ENCODE measurements around the gene CHST2. TPM values are rescaled to one million over a fixed set of nuclear protein-coding genes. Genes with fewer than 3 reads are reported as not detected.

CHST2 gene
- total and polyA plus RNA-seq, 2 donors (not counting 1 experiment from before 2014, with no cell fraction given), result 1.1 to 2.6 TPM

DNA sequence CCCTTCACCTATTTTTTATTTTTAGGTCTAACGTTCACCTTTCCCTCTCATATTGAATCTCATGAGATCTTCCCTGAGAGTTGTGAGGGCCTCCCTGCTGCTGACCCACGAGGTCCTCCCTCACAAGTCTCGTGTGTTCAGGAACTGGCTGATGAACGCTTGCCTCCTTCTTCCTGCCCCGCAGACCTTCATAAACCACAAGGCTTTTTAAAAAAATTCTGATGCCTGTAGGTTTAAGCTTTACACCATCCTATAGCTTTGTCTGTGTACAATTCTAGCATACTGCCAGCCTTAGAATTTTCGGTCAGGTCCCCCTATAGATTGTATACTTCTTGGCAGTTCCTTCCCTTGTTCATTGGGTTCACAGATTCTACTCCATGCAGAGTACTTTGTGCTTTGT is 50.5 kb downstream of the CHST2 start:
- no peaks in the 10 kb centered on the region for H3K79me2 ChIP-seq (ENCODE audit: control insufficient read depth, insufficient read depth, low read length)
- H3K9ac ChIP-seq (ENCODE audit: insufficient read depth, low read length), result no peak overlapping the region
- TF ChIP-seq EZH2 (IDR thresholded peaks at IDR 0.05; ENCODE audit: low read length, missing control alignments), result no peak
- TF ChIP-seq, protein P1, sequence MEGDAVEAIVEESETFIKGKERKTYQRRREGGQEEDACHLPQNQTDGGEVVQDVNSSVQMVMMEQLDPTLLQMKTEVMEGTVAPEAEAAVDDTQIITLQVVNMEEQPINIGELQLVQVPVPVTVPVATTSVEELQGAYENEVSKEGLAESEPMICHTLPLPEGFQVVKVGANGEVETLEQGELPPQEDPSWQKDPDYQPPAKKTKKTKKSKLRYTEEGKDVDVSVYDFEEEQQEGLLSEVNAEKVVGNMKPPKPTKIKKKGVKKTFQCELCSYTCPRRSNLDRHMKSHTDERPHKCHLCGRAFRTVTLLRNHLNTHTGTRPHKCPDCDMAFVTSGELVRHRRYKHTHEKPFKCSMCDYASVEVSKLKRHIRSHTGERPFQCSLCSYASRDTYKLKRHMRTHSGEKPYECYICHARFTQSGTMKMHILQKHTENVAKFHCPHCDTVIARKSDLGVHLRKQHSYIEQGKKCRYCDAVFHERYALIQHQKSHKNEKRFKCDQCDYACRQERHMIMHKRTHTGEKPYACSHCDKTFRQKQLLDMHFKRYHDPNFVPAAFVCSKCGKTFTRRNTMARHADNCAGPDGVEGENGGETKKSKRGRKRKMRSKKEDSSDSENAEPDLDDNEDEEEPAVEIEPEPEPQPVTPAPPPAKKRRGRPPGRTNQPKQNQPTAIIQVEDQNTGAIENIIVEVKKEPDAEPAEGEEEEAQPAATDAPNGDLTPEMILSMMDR (conservative IDR thresholded peaks at IDR 0.05 in 1 of 2, IDR thresholded peaks at IDR 0.05 in 1 of 2; ENCODE audit: low read depth in 1 of 2, low read length in 2 of 2), result no peak
- no peak for DNase-seq (ENCODE audit: low read depth in 2 of 2)
- no peak overlapping the region for H3K27ac ChIP-seq (ENCODE audit: insufficient read depth, low read length)
- H3K4me3 ChIP-seq (replicated peaks in 1 of 4; ENCODE audit: control extremely low read depth in 1 of 4, insufficient read depth in 1 of 4, low read depth in 3 of 4, low read length in 4 of 4), result no peak overlapping the region
- H3K9me3 ChIP-seq (ENCODE audit: control insufficient read depth, insufficient read depth, low read depth, low read length), result no peaks in the 10 kb centered on the region
- no peaks in the 10 kb centered on the region for H3K27me3 ChIP-seq (ENCODE audit: control insufficient read depth, insufficient read depth, low read length)
- H2AFZ ChIP-seq (ENCODE audit: low read length), result no peak overlapping the region
- H4K20me1 ChIP-seq (ENCODE audit: control insufficient read depth, extremely low read depth, insufficient read depth, low read length), result no peaks in the 10 kb centered on the region
- H3K4me2 ChIP-seq (ENCODE audit: extremely low read depth, insufficient read depth, low read length), result no peak overlapping the region
- no peaks in the 10 kb centered on the region for H3K36me3 ChIP-seq (ENCODE audit: control insufficient read depth, insufficient read depth, low read length)
- H3K4me1 ChIP-seq (ENCODE audit: control insufficient read depth, extremely low read depth, insufficient read depth, low read length), result peaks cover 16% of the 10 kb centered on the region

DNA sequence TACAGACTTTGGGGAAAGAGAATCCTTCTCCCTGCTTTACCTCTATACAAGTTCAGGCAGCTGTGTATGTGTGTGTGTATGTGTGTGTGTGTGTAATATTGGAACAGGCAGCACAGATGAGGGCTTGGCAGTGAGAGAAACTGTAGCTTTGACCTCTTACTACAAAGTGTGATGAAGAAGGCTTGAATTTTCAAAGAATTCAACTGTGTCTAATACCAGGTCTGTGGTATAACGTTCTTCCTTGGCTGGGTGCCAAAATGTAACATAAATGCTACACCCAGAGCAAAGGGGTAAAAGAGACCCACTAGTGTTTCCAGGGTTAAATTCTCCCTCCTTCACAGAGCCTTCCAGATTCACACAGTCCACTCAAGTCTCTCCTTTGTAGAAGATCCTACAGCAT is 51.1 kb downstream of the CHST2 start:
- H2AFZ ChIP-seq (ENCODE audit: low read length), result no peak overlapping the region

DNA sequence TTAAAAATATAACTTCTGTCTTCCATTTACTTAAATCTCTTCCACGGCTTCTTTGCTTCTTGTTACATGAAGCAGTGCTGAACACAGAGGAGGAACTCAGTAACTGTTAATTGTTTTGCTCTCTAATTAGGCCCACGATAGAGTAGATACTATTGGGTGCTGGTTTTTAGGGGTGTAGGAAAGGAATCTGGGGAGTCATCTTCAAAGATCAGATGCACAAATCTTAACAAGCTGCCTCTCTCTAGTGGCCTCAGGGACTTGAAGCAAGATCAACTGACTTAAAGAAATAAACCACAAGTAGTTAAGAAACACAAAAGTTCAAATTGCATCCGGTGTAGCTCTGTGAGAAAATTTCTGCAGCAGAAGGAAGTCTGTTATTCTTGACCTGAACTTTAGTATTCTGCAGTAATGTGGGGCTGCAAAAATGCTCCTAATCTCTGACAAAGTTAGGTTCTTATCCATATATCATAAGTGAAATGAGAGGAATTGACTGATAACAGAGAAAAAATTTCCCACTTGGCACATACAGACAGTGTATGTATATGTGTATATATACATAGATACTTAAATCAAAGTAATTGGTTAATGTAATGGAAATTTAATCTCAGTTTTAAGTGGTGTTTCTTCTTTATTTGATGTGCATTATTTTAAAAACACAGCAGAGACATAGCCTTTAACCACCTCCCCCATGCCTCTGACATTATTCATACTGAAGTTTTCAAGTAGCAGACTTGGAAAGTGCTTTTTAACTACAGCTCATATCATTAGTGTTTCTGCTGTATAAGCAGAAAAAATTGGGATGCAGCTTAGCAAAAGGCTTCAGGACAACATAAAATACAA is 51.8 kb downstream of the CHST2 start:
- Histone ChIP-seq H3K79me2 (ENCODE audit: control insufficient read depth, insufficient read depth, low read length) (no peaks in the 10 kb centered on the region), H3K36me3 (ENCODE audit: control insufficient read depth, insufficient read depth, low read length) (no peaks in the 10 kb centered on the region), H3K9ac (ENCODE audit: insufficient read depth, low read length) (no peak overlapping the region), H4K20me1 (ENCODE audit: control insufficient read depth, extremely low read depth, insufficient read depth, low read length) (no peaks in the 10 kb centered on the region), H2AFZ (ENCODE audit: low read length) (peak overlapping the region; percentile 19), H3K27ac (ENCODE audit: insufficient read depth, low read length) (peak overlapping the region; percentile 46), H3K4me1 (ENCODE audit: control insufficient read depth, extremely low read depth, insufficient read depth, low read length) (peaks cover 16% of the 10 kb centered on the region), H3K27me3 (ENCODE audit: control insufficient read depth, insufficient read depth, low read length) (no peaks in the 10 kb centered on the region), H3K4me2 (ENCODE audit: extremely low read depth, insufficient read depth, low read length) (peak overlapping the region; percentile 33), H3K4me3 (replicated peaks in 1 of 4; ENCODE audit: control extremely low read depth in 1 of 4, insufficient read depth in 1 of 4, low read depth in 3 of 4, low read length in 4 of 4) (no peak overlapping the region), H3K9me3 (ENCODE audit: control insufficient read depth, insufficient read depth, low read depth, low read length) (no peaks in the 10 kb centered on the region)
- peak; percentile 80 to 82 for DNase-seq (ENCODE audit: low read depth in 2 of 2)
- TF ChIP-seq, protein P1 (conservative IDR thresholded peaks at IDR 0.05 in 1 of 2, IDR thresholded peaks at IDR 0.05 in 1 of 2; ENCODE audit: low read depth in 1 of 2, low read length in 2 of 2), result no peak
- TF ChIP-seq EZH2 (IDR thresholded peaks at IDR 0.05; ENCODE audit: low read length, missing control alignments), result no peak

More for the DNA sequence above, 51.1 kb downstream of the CHST2 start:
- H4K20me1 ChIP-seq (ENCODE audit: control insufficient read depth, extremely low read depth, insufficient read depth, low read length), result no peaks in the 10 kb centered on the region
- no peak for TF ChIP-seq EZH2 (IDR thresholded peaks at IDR 0.05; ENCODE audit: low read length, missing control alignments)
- TF ChIP-seq, protein P1 (conservative IDR thresholded peaks at IDR 0.05 in 1 of 2, IDR thresholded peaks at IDR 0.05 in 1 of 2; ENCODE audit: low read depth in 1 of 2, low read length in 2 of 2), result no peak
- H3K4me1 ChIP-seq (ENCODE audit: control insufficient read depth, extremely low read depth, insufficient read depth, low read length), result peaks cover 16% of the 10 kb centered on the region
- no peaks in the 10 kb centered on the region for H3K36me3 ChIP-seq (ENCODE audit: control insufficient read depth, insufficient read depth, low read length)
- H3K79me2 ChIP-seq (ENCODE audit: control insufficient read depth, insufficient read depth, low read length), result no peaks in the 10 kb centered on the region
- no peaks in the 10 kb centered on the region for H3K9me3 ChIP-seq (ENCODE audit: control insufficient read depth, insufficient read depth, low read depth, low read length)
- H3K4me3 ChIP-seq (replicated peaks in 1 of 4; ENCODE audit: control extremely low read depth in 1 of 4, insufficient read depth in 1 of 4, low read depth in 3 of 4, low read length in 4 of 4), result no peak overlapping the region
- peak; percentile 56 to 64 for DNase-seq (ENCODE audit: low read depth in 2 of 2)
- peak overlapping the region; percentile 46 for H3K27ac ChIP-seq (ENCODE audit: insufficient read depth, low read length)
- H3K4me2 ChIP-seq (ENCODE audit: extremely low read depth, insufficient read depth, low read length), result no peak overlapping the region
- H3K9ac ChIP-seq (ENCODE audit: insufficient read depth, low read length), result no peak overlapping the region
- H3K27me3 ChIP-seq (ENCODE audit: control insufficient read depth, insufficient read depth, low read length), result no peaks in the 10 kb centered on the region

Measured in fibroblast of lung (primary cell).